A673 (cell line): Measurements from ENCODE around the gene MEAF6.

Experiments
- EZH2 ChIP-seq: fragments of 200-600 bp; sonication (generic); IDR thresholded peaks from 2 replicates; pipeline ENCODE4 v1.6.1; 2017; ENCODE audit warnings: borderline replicate concordance, low read depth, mild to moderate bottlenecking, mixed read lengths, antibody characterized with exemption, low read length; ENCODE audit not compliant: poor library complexity, severe bottlenecking
- TF ChIP-seq, protein P1 (sequence below): fragments of 300-800, 200-600 bp; sonication (generic); conservative IDR thresholded peaks from 2 replicates; pipeline ENCODE4 v1.5.1; 2017; ENCODE audit warnings: low read depth, mild to moderate bottlenecking, antibody characterized with exemption, low read length, moderate library complexity, mixed read lengths

DNA sequence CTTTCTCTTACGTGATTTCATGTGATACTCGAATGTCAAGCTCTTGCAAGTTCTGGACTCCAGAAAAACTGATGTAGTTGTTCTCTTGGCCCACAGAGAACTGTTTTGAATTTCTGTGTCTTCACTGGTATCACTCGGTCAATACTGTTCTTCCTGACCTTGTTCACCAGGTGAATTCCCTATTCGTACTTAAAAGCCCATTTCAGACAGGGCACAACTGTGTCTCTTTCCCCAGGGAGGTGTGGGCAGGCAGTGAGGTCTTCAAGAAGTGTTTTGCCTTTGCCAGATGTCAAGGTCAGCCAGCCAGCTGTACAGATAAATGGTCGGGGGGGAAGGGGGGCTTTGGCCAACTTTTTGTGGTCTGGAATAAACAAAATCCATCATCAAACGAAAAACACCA, 67.7 kb downstream of the MEAF6 start:
- TF ChIP-seq EZH2, result no peak
- TF ChIP-seq, protein P1, sequence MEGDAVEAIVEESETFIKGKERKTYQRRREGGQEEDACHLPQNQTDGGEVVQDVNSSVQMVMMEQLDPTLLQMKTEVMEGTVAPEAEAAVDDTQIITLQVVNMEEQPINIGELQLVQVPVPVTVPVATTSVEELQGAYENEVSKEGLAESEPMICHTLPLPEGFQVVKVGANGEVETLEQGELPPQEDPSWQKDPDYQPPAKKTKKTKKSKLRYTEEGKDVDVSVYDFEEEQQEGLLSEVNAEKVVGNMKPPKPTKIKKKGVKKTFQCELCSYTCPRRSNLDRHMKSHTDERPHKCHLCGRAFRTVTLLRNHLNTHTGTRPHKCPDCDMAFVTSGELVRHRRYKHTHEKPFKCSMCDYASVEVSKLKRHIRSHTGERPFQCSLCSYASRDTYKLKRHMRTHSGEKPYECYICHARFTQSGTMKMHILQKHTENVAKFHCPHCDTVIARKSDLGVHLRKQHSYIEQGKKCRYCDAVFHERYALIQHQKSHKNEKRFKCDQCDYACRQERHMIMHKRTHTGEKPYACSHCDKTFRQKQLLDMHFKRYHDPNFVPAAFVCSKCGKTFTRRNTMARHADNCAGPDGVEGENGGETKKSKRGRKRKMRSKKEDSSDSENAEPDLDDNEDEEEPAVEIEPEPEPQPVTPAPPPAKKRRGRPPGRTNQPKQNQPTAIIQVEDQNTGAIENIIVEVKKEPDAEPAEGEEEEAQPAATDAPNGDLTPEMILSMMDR, result no peak
